Bone marrow (tissue), 2 donors: ENCODE results near the gene IL13RA1.
A peak's percentile ranks its signal among the peaks of the same experiment; 100 is the strongest.
"Not testable (repeated sequence)": the region's sequence is repeated elsewhere in the genome, so short reads cannot be mapped to it uniquely, and the experiment has no call there.

Source experiments
- DNase-seq, 2 donors: peaks; one replicate each; lab custom pipeline; 2025; lab: John Stamatoyannopoulos, UW

IL13RA1 gene

DNA sequence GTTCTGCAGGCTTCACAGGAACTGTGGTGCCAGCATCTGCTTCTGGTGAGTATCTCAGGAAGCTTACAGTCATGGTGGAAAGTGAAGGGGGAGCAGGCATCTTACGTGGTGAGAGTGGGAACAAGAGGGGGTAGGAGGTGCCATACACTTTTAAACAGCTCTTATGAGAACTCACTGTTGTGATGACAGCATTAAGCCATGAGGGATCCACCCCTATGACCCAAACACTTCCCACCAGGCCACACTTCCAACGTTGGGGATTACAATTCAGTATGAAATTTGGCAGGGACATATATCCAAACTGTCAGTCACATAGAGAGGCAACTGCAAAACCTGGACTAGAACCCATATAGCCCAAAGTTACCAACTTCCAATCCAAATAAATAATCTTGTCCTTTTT is 53.1 kb downstream of the IL13RA1 start:
- no peak for DNase-seq

DNA sequence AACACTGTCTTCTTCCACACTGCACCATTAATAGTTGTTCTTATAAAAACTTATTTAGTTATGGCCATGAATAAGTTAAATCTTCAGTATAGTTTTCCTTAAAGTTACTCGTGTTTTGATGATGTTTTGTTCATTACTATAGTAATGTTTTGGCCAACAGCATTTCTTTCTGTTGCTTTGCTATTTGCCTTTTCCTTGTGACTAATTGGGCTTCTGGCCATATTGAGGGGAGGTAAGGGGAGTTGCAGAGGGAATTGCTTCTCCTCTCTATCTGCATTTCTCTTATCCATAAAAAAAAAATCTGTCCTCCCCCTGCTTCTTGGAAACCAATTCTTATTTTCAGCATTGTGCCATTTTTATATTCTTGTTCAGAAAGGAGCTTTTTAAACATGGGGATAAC is 53.5 kb downstream of the IL13RA1 start:
- DNase-seq, result no peak

DNA sequence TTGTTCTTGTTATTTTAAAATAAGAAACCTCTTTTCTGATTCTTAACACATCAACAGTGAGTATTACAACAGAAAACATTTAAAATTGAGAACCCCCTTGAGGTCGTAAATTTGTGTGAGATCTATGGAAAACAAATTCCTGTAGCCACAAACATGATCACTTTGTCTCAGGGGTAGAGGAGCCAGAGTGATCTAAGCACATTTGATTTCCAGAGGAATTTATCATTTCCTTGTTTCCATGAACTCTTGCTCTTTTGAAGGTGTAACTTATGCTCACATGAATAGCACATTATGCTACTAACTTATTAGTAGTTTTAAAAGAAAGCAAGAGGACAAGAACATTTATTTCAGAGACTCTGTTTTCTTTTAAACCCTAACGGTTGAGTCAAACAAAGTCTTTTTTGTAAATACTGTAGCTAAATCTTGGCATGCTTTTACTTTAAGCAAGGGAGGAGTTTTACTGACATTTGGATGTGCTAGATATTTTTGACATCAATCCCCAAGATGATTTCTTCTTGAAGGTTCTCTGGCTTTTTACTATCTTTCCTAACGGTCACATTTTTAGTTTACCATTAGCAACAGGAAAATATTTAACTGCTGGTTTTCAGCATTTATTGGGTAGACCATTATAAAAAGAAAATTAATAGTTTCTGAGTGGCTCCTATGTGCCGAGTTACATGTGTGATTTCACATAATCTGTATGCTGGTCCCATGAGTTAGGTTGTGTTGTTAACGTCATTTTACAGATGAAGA is 68.3 kb downstream of the IL13RA1 start:
- no peak for DNase-seq

DNA sequence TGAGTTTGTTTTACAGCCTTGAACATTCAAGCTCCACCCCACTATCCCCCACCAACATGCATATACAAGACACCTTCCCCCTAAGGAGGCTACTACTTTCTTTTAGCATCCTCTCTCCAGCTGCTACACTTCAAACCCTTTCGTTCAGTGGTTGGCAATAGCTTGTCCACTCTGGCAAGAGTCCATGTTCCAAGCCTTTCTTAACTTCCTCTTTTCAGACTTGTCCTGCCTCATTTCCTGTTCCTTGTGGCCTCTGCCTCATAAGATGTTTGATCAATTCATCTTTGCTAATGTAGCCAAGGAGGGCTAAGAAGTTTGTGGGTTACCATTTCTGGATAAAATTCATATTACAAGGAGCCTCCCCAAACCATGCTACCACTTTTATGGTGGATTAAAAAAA is 75.5 kb downstream of the IL13RA1 start:
- no peak for DNase-seq

DNA sequence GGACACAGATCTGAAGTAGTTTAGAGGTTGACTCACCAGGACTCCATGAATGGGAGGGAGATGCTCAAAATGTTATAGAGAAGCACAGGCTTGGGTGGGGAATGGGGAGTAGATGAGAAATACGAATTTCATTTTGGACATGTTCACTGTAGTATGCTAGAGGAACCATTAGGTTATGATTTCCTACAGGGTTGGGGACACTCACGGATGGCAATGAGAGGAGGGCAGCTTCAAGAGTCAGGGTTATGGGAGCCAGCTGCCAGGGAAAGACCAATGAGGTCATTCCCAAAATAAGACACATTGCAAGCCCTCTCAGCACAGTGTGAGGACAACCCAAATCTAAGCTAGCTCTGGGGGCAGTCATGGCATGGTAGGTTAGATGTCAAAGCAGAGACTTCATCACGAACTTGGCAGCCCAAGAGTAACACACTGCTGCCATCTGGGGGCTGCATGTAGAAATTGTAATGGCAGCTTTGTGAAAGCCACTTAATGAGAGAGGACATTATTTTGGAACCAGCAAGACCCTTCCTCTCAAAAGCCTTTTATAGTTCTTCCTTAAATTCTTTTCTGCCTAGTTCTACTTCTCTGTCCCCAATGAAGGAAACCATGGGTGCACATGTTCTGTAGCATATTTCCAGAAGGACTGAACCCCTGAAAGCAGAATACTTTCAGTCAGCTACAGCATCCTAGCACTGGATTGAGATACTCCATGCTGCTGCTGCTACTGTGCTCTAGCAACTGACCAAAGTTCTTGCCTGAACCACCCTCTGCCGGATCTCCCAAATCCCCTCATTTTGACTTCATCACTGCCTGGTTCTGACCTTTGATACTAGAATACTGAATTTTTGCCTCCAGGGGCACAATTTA is 80.0 kb downstream of the IL13RA1 start:
- peak in 1 of 2 donors; percentile 41 for DNase-seq

DNA sequence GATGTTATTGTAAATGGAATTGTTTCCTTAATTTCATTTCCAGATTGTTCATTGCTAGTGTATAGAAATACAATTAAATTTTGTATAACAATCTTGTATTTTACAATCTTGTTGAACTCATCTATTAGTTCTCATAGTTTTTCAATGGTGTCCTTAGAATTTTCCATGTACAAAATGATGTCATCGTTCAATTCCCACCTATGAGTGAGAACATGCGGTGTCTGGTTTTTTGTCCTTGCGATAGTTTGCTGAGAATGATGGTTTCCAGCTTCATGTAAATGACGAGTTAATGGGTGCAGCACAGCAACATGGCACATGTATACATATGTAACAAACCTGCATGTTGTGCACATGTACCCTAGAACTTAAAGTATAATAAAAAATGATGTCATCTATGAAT is 89.9 kb downstream of the IL13RA1 start:
- not testable (repeated sequence) for DNase-seq

DNA sequence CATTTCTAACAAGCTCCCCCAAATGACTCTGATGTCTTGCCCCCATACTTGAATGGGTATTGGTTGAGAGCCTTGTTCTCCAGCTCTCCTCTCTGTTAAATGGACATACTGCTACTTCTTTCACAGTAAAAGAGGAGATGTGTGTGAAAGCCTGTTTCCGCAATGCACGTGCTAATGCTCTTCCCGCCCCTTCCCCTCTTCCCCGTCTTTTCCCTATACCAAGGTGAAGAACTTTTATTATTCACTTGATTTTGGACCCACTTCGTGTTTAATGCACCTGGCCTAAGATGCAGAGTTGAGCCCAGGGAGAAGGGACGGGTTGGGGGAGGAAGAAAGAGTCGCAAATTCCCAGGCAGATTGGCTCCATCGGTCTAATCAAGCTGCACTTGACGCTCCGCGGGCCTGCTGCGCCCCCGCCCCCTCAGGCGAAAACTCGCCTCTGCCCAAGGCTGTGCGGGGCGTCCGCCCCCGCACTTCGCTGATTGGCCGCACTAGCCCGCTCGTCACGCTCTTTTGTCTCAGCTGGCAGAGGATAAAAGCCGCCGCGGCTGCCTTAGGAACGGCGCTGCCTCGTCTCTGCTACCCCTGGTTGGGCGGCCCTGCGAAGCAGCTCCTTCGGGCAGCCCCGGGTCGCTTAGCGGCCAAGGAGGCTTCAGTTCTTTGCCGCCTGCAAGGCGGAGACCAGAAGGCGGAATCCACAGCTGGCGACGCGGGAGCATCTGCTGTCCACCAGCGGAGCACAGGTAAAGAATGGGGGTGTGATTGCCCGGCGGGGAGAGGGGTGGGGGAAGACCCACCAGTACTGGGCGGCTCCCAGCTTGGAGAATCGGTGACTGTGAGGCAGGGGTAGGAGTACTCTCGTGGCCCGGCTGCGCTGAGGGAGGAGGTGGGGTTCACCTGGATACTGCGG is 96.1 kb downstream of the IL13RA1 start, which contains the start of gene ZCCHC12:
Gene ZCCHC12, plus strand, starts transcription at position 562 of the 910 bp plus-strand sequence. CDS start 1,421 bp downstream, outside the sequence.
- no peak for DNase-seq

DNA sequence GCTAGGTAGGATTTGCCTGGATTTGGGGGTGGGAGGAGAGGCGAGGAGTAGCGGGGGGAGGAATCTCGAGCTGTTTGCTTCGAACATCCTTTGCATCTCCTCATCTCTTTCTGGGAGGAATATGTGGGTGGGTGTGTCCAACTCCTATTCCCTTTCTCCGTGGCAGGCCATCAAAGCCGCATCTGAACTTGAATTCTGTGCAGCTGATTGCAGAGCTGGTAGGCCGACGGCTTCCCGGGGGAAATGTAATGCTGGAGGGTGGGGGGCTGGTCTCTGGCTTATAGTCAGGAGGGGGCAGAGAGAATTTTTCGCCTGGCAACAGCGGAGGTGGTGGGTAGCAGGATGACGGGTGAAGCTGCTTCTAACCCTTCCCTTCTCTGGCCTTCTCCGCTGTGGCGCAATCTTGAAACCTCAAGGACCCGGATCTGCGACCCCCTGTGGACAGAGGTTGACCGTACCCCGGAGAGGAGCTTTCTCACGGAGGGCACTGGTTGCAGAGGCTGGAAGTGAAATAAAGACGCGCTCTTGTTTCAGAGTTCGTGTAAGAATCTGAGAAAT is 96.8 kb downstream of the IL13RA1 start:
- no peak for DNase-seq

DNA sequence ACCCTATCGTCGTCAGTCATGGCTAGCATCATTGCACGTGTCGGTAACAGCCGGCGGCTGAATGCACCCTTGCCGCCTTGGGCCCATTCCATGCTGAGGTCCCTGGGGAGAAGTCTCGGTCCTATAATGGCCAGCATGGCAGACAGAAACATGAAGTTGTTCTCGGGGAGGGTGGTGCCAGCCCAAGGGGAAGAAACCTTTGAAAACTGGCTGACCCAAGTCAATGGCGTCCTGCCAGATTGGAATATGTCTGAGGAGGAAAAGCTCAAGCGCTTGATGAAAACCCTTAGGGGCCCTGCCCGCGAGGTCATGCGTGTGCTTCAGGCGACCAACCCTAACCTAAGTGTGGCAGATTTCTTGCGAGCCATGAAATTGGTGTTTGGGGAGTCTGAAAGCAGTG is 97.8 kb downstream of the IL13RA1 start:
- no peak for DNase-seq

DNA sequence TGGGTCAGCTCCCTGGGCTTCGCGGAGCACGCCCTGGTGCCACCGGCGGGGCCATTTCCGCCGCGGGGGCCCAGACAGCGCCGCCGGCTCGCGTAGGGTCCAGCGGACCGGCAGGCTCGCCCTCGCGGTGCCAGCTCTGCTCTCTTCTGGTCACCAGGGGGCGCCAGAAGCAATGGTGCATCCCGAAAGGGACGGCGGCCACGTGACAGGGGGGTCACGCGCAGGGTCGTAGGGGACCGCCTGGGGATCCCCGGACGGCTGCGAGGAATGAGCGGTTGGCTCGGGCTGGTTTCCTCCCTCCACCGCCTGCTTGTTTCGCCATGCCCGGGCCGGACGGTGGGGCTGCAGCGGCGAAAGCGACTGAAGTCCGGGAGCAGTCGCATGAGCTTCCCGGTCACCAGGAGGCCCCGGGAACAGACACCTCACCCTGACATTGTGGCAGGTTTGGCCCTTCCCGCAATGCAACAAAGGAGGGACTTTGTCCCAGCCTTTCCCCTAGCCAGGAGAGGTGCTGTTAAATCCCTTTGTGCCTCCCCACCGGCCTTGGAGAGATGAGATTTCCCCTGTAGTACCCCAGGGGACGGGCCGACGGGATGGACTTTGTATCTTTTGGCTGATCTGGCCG is 112.0 kb downstream of the IL13RA1 start:
- peak in 1 of 2 donors; percentile 26 for DNase-seq
